HG03442 (cell line): ENCODE results near the gene TMEM86A.
A peak's percentile ranks its signal among the peaks of the same experiment; 100 is the strongest.
"Not testable (repeated sequence)": the region's sequence is repeated elsewhere in the genome, so short reads cannot be mapped to it uniquely, and the experiment has no call there.

Experiments
- ATAC-seq: cut with Tn5 transposase; IDR thresholded peaks from one replicate; pipeline ENCODE4 v1.9.1; 2021; ENCODE audit warnings: mild to moderate bottlenecking, moderate library complexity; ENCODE audit not compliant: unreplicated experiment

Gene TMEM86A, protein sequence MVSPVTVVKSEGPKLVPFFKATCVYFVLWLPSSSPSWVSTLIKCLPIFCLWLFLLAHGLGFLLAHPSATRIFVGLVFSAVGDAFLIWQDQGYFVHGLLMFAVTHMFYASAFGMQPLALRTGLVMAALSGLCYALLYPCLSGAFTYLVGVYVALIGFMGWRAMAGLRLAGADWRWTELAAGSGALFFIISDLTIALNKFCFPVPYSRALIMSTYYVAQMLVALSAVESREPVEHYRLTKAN

GRCh38 chr11:18698341-18699268 lies at the start of gene TMEM86A:
TMEM86A (plus strand) TSS chr11:18698779; CDS start chr11:18698887, 108 bp downstream.
- peak; percentile 89 for ATAC-seq

- no peak for ATAC-seq
Measured at GRCh38 chr11:18650353-18650752, 48.2 kb upstream of the TMEM86A start.

- peak; percentile 72 for ATAC-seq
Measured at GRCh38 chr11:18650859-18651557, 47.6 kb upstream of the TMEM86A start.

GRCh38 chr11:18657673-18658072 lies 40.9 kb upstream of the TMEM86A start:
- ATAC-seq, result no peak

DNA sequence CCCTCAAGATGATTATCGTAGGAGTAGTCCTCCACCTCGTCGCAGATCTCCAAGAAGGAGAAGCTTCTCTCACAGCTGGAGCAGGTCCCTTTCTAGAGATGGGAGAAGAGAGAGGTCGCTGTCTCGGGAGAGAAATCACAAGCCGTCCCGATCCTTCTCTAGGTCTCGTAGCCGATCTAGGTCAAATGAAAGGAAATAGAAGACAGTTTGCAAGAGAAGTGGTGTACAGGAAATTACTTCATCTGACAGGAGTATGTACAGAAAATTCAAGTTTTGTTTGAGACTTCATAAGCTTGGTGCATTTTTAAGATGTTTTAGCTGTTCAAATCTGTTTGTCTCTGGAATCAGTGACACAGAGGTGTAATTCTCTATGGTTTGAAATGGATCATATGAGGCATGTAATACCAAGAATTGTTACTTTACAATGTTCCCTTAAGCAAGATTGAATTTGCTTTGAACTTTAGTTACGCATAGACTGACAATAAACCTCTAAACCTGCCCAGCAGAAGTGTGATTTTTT lies 33.2 kb upstream of the TMEM86A start:
- not testable (repeated sequence) for ATAC-seq

GRCh38 chr11:18668131-18668530 lies 30.4 kb upstream of the TMEM86A start:
- ATAC-seq, result no peak

DNA sequence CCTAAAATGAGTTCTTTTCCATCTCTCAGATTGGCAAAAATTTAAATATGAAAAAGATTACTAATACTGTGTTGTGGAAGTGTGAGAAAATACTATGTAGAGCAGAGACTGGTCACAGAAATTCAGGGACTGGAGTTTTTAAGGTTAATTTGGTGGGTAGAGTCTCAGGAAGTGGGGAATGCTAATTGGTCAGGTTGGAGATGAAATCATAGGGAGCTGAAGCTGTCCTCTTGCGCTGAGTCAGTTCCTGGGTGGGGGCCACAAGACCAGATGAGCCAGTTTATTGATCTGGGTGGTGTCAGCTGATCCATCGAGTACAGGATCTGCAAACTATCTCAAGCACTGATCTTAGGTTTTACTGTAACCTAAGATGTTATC lies 29.4 kb upstream of the TMEM86A start:
- ATAC-seq, result no peak

- ATAC-seq, result no peak
Measured at GRCh38 chr11:18669711-18670110, 28.9 kb upstream of the TMEM86A start.

DNA sequence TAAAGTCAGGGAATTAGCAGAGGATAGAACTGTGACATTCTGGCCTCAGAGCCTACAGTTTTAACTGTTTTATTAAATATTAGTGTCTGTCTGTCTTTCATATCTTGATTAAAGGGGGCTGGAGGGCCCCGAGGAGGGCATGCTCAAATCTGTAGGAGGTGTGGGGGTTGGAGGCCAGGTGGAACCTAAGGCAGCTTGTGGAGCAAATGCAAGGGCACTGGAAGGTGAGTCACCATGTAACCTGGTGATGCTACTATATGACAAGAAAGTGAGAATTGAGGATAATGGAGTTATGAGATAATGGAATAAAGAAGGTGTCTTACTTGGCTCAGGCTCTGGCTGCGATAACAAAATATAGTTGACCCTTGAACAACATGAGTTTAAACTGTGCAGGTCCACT lies 27.3 kb upstream of the TMEM86A start:
- no peak for ATAC-seq

- ATAC-seq, result not testable (repeated sequence)
Measured at GRCh38 chr11:18672209-18672608, 26.4 kb upstream of the TMEM86A start.

DNA sequence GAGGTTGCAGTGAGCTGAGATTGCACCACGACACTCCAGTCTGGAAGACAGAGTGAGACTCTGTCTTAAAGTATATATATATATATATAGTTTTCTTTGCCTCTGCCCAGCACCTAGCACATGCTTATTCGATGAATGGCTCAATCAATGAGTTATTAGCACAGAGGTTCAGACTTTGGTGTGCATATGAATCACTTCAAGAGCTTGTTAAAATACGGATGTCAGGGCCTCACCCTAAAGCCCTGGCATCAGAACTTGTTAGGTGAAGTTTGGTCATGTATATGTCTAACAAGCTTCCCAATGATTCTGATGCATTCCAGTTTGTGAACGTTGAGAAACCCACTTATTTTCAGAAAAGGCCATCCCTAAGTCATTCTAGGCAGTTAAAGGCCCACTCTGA lies 21.8 kb upstream of the TMEM86A start:
- no peak for ATAC-seq

GRCh38 chr11:18677560-18677959 lies 21.0 kb upstream of the TMEM86A start:
- ATAC-seq, result no peak

DNA sequence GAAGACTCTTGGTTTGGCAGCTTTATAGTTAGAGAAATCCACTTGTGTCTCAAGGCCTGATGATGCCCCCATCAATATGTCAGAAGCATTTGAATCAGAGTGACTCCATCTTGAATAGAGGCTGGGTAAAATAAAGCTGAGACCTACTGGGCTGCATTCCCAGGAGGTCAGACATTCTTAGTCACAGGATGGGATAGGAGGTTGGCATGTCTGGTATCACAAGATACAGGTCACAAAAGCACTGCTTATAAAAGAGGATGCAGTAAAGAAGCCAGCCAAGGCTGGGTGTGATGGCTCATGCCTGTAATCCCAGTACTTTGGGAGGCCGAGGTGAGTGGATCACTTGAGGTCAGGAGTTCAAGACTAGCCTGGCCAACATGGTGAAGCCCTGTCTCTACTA lies 16.6 kb upstream of the TMEM86A start:
- ATAC-seq, result not testable (repeated sequence)

GRCh38 chr11:18682466-18682865 lies 16.1 kb upstream of the TMEM86A start:
- no peak for ATAC-seq

GRCh38 chr11:18684267-18684666 lies 14.3 kb upstream of the TMEM86A start:
- ATAC-seq, result no peak

DNA sequence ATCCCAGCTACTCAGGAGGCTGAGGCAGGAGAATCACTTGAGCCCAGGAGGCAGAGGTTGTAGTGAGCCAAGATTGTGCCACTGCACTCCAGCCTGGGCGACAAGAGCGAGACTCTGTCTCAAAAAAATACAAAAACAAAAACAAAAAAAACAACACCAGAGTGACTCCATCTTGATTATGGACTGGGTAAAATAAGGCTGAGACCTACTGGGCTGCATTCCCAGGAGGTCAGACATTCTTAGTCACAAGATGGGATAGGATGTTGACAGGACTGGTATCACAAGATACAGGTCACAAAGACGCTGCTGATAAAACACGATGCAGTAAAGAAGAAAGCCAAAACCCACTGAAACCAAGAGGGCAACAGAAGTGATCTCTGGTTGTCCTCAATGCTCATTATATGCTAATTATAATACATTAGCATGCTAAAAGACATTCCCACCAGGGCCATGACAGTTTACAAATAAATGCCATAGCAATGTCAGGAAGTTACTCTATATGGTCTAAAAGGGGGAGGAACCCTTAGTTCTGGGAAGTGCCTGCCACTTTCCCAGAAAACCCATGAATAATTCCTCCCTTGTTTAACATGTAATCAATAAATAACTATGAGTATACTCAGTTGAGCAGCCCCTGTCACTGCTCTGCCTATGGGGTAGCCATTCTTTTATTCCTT lies 7.0 kb upstream of the TMEM86A start:
- not testable (repeated sequence) for ATAC-seq

- ATAC-seq, result no peak
Measured at GRCh38 chr11:18692941-18693760, 5.4 kb upstream of the TMEM86A start.

DNA sequence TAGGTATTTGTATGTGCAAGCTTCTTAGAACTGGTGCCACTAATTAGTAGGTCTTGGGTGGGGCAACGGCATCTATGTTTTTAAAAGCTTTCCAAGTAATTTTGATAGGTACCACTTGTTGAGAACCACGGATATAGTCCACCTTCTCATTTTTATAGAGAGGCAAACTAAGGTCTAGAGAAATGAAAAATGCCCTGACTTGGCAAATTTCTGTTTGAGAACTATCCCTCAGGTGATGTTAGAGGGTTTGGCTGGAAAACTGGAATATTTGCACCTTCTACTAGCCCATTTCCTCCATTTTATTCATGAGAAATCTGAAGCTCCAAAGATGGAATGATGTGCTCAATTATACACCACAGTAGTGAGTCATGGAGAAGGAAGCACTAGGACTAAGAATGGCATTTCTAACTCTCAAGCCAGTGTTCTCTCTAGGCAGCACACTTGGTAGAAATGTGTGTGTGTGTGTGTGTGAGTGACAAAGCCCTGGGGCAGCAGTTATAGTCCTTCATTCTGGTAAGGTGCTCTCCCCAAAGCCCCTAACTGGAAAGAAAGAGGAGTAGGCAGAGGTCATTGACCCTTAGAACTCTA lies 1.8 kb upstream of the TMEM86A start:
- ATAC-seq, result no peak

DNA sequence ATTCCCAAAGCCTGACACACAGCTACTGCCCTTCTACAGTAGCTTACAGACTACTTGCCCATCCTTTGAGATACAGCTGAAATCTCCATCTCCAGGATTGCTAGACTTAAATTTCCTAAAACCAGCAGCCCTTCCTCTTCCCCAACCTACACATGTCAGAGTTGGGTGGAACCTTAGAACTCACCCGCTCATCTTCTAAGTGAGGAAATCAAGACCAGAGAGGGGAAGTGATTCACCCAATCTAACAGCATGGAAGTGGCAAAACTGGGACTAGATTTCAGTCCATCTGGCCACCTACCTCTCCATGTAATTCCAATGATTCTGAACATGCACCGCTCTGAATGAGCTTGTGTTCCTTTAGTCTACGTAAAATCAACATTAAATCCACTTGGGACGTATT lies 1.0 kb upstream of the TMEM86A start:
- no peak for ATAC-seq

- ATAC-seq, result no peak
Measured at GRCh38 chr11:18699269-18699596, 654 bp downstream of the TMEM86A start.
